ENCODE results near the gene MYH16.
"Not testable (repeated sequence)": the region's sequence is repeated elsewhere in the genome, so short reads cannot be mapped to it uniquely, and the experiment has no call there.

Gene MYH16

GRCh38 chr7:99275496-99275895, 2.9 kb downstream of the MYH16 start:
- no peaks in the 10 kb centered on the region for H3K27me3 Mint-ChIP-seq
- no peak for DNase-seq
- H3K4me1 Mint-ChIP-seq, result peaks cover 19% of the 10 kb centered on the region
- no peak for ATAC-seq
- H3K4me3 Mint-ChIP-seq, result no peak overlapping the region
- no peaks in the 10 kb centered on the region for H3K9me3 Mint-ChIP-seq
- peak overlapping the region in 1 of 2 donors; percentile 34 for H3K27ac Mint-ChIP-seq

GRCh38 chr7:99278180-99278579, 5.5 kb downstream of the MYH16 start:
- no peak overlapping the region for H3K4me3 Mint-ChIP-seq
- peaks cover 19% of the 10 kb centered on the region for H3K4me1 Mint-ChIP-seq
- ATAC-seq (no peak), DNase-seq (no peak)
- H3K27ac Mint-ChIP-seq, result no peak overlapping the region
- no peaks in the 10 kb centered on the region for H3K9me3 Mint-ChIP-seq
- no peaks in the 10 kb centered on the region for H3K27me3 Mint-ChIP-seq

GRCh38 chr7:99284165-99284564, 11.5 kb downstream of the MYH16 start:
- H3K4me1 Mint-ChIP-seq, H3K27ac Mint-ChIP-seq, H3K9me3 Mint-ChIP-seq, H3K27me3 Mint-ChIP-seq, DNase-seq, ATAC-seq, H3K4me3 Mint-ChIP-seq: not testable (repeated sequence)

- no peak for DNase-seq
- no peaks in the 10 kb centered on the region for H3K27me3 Mint-ChIP-seq
- ATAC-seq, result no peak
- no peaks in the 10 kb centered on the region for H3K4me1 Mint-ChIP-seq
- H3K9me3 Mint-ChIP-seq, result no peaks in the 10 kb centered on the region
- H3K4me3 Mint-ChIP-seq, result no peak overlapping the region
- H3K27ac Mint-ChIP-seq, result no peak overlapping the region
These were observed 15.3 kb downstream of the MYH16 start for GRCh38 chr7:99287779-99288534.

- DNase-seq (no peak), ATAC-seq (no peak)
- H3K27ac Mint-ChIP-seq, result no peak overlapping the region
- no peak overlapping the region for H3K4me3 Mint-ChIP-seq
- H3K4me1 Mint-ChIP-seq, result no peaks in the 10 kb centered on the region
- H3K27me3 Mint-ChIP-seq, result no peaks in the 10 kb centered on the region
- H3K9me3 Mint-ChIP-seq, result no peaks in the 10 kb centered on the region
These were observed 16.5 kb downstream of the MYH16 start for GRCh38 chr7:99289185-99289584.

- not testable (repeated sequence) for H3K4me1 Mint-ChIP-seq, H3K27me3 Mint-ChIP-seq, H3K4me3 Mint-ChIP-seq, ATAC-seq, H3K27ac Mint-ChIP-seq, DNase-seq, H3K9me3 Mint-ChIP-seq
These were observed 17.5 kb downstream of the MYH16 start for GRCh38 chr7:99290148-99290547.

GRCh38 chr7:99290980-99291607, 18.5 kb downstream of the MYH16 start:
- DNase-seq (no peak), ATAC-seq (no peak)
- no peaks in the 10 kb centered on the region for H3K27me3 Mint-ChIP-seq
- no peaks in the 10 kb centered on the region for H3K9me3 Mint-ChIP-seq
- no peak overlapping the region for H3K27ac Mint-ChIP-seq
- H3K4me3 Mint-ChIP-seq, result no peak overlapping the region
- no peaks in the 10 kb centered on the region for H3K4me1 Mint-ChIP-seq

GRCh38 chr7:99292127-99292526, 19.5 kb downstream of the MYH16 start:
- ATAC-seq (no peak), DNase-seq (no peak)
- H3K4me1 Mint-ChIP-seq, result no peaks in the 10 kb centered on the region
- H3K9me3 Mint-ChIP-seq, result no peaks in the 10 kb centered on the region
- peak overlapping the region in 1 of 2 donors; percentile 30 for H3K27ac Mint-ChIP-seq
- H3K27me3 Mint-ChIP-seq, result no peaks in the 10 kb centered on the region
- no peak overlapping the region for H3K4me3 Mint-ChIP-seq

GRCh38 chr7:99293167-99293566, 20.5 kb downstream of the MYH16 start:
- no peak for DNase-seq
- Mint-ChIP-seq H3K4me3 (no peak overlapping the region), H3K27me3 (no peaks in the 10 kb centered on the region), H3K27ac (peak overlapping the region; percentile 80 to 84), H3K9me3 (no peaks in the 10 kb centered on the region), H3K4me1 (no peaks in the 10 kb centered on the region)
- ATAC-seq, result no peak

GRCh38 chr7:99293650-99294049, 21.0 kb downstream of the MYH16 start:
- Mint-ChIP-seq H3K9me3 (no peaks in the 10 kb centered on the region), H3K27me3 (no peaks in the 10 kb centered on the region), H3K27ac (no peak overlapping the region), H3K4me3 (no peak overlapping the region), H3K4me1 (no peaks in the 10 kb centered on the region)
- ATAC-seq, result no peak
- DNase-seq, result no peak

GRCh38 chr7:99296471-99296870, 23.8 kb downstream of the MYH16 start:
- DNase-seq (no peak), ATAC-seq (no peak)
- no peaks in the 10 kb centered on the region for H3K4me1 Mint-ChIP-seq
- H3K4me3 Mint-ChIP-seq, result no peak overlapping the region
- H3K27me3 Mint-ChIP-seq, result no peaks in the 10 kb centered on the region
- H3K9me3 Mint-ChIP-seq, result no peaks in the 10 kb centered on the region
- H3K27ac Mint-ChIP-seq, result no peak overlapping the region

- DNase-seq (no peak), ATAC-seq (no peak)
- no peaks in the 10 kb centered on the region for H3K27me3 Mint-ChIP-seq
- no peak overlapping the region for H3K27ac Mint-ChIP-seq
- no peak overlapping the region for H3K4me3 Mint-ChIP-seq
- no peaks in the 10 kb centered on the region for H3K9me3 Mint-ChIP-seq
- H3K4me1 Mint-ChIP-seq, result no peaks in the 10 kb centered on the region
These were observed 28.9 kb downstream of the MYH16 start for GRCh38 chr7:99301496-99301895.

GRCh38 chr7:99305473-99306260, 33.0 kb downstream of the MYH16 start:
- H3K9me3 Mint-ChIP-seq, result no peaks in the 10 kb centered on the region
- no peak overlapping the region for H3K4me3 Mint-ChIP-seq
- ATAC-seq, result no peak
- no peaks in the 10 kb centered on the region for H3K27me3 Mint-ChIP-seq
- no peaks in the 10 kb centered on the region for H3K4me1 Mint-ChIP-seq
- H3K27ac Mint-ChIP-seq, result peak overlapping the region in 1 of 2 donors; percentile 55
- no peak for DNase-seq

- Mint-ChIP-seq H3K27me3 (no peaks in the 10 kb centered on the region), H3K27ac (no peak overlapping the region), H3K9me3 (no peaks in the 10 kb centered on the region), H3K4me1 (peaks cover 8% of the 10 kb centered on the region), H3K4me3 (no peak overlapping the region)
- ATAC-seq (no peak), DNase-seq (no peak)
These were observed 35.9 kb downstream of the MYH16 start for GRCh38 chr7:99308461-99309074.

GRCh38 chr7:99309111-99309510, 36.5 kb downstream of the MYH16 start:
- no peak for ATAC-seq
- DNase-seq, result no peak
- H3K4me1 Mint-ChIP-seq, result peaks cover 13% of the 10 kb centered on the region
- H3K27me3 Mint-ChIP-seq, result no peaks in the 10 kb centered on the region
- H3K9me3 Mint-ChIP-seq, result no peaks in the 10 kb centered on the region
- no peak overlapping the region for H3K4me3 Mint-ChIP-seq
- H3K27ac Mint-ChIP-seq, result no peak overlapping the region

- Mint-ChIP-seq H3K9me3 (no peaks in the 10 kb centered on the region), H3K27me3 (no peaks in the 10 kb centered on the region), H3K4me3 (no peak overlapping the region), H3K4me1 (peaks cover 21% of the 10 kb centered on the region), H3K27ac (no peak overlapping the region)
- ATAC-seq (no peak), DNase-seq (no peak)
These were observed 37.4 kb downstream of the MYH16 start for GRCh38 chr7:99310004-99310403.

All from stimulated activated naive CD8-positive, alpha-beta T cell treated with anti-CD3 and anti-CD28 coated beads, Interleukin-15, amount 100 ng/mL, for 72 hours (primary cell).